K562 (cell line): ENCODE results near the gene TMEM81. TPM values are rescaled to one million over a fixed set of nuclear protein-coding genes. Genes with fewer than 3 reads are reported as not detected.

Experiments
- ATAC-seq: fragments of 200-7000 bp; cut with Tn5 transposase; 3 replicates; pipeline ENCODE4 v1.9.1; 2020; ENCODE audit warnings: moderate library complexity
- BruUV-seq: library from RNA; stranded (reverse); fragments of 400-500 nt; replicated peaks from 2 replicates; lab custom pipeline; 2021; lab: Mats Ljungman, UMichigan
- CTCF ChIA-PET: fragments of 300-600 bp; formaldehyde crosslinking; extraction: SDS; loops from one replicate; lab custom pipeline; 2021; ENCODE audit warnings: low intra/inter-chr PET ratio; lab: Yijun Ruan, JAX
- POLR2A ChIA-PET: fragments of 300-600, 350-650 bp; sonication (Branson Sonifier 250); formaldehyde crosslinking; extraction: SDS; loops from one replicate; lab custom pipeline; 2021; ENCODE audit warnings: antibody characterized with exemption, inconsistent platforms; lab: Yijun Ruan, JAX
- DNase-seq, 4 experiments: peaks; one replicate each; pipeline versions ENCODE4 v3.0.0 to v3.0.0-alpha.2; 2011 to 2018; ENCODE audit warnings: low spot score in 3 of 4, mixed read lengths in 3 of 4; ENCODE audit errors: extremely low read depth in 1 of 4
- FAIRE-seq: peaks from 2 replicates; lab custom pipeline; 2011; peaks lifted over from hg19 to GRCh38; lab: Jason Lieb, UNC
- H2AFZ ChIP-seq: 2 replicates; pipeline ENCODE4 v1.6.0; 2011; ENCODE audit warnings: low read depth, low read length, control low read depth, inconsistent platforms
- H3K27ac ChIP-seq: fragments of 200-600 bp; 3 replicates; pipeline ENCODE4 v1.8.0; 2011; ENCODE audit warnings: low read depth, mild to moderate bottlenecking, control low read depth, inconsistent platforms, low read length, moderate library complexity, mixed read lengths; ENCODE audit errors: extremely low read depth
- H3K27me3 ChIP-seq, 2 experiments: fragments of 300-600 bp in 1 of 2; 2 replicates in 1 of 2; 3 replicates in 1 of 2; pipeline versions ENCODE4 v1.6.0 to v1.8.0; 2011; ENCODE audit warnings: inconsistent platforms in 2 of 2, low read length in 2 of 2, mild to moderate bottlenecking in 1 of 2, mixed read lengths in 1 of 2, moderate library complexity in 1 of 2; ENCODE audit not compliant: control insufficient read depth in 2 of 2, insufficient read depth in 2 of 2
- H3K36me3 ChIP-seq: fragments of 300-600 bp; 3 replicates; pipeline ENCODE4 v1.8.0; 2011; ENCODE audit warnings: mild to moderate bottlenecking, low read length, inconsistent platforms; ENCODE audit not compliant: control insufficient read depth, insufficient read depth
- H3K4me1 ChIP-seq, 2 experiments: fragments of 200-600 bp in 1 of 2; replicated peaks in 1 of 2; 2 replicates in 1 of 2; 3 replicates in 1 of 2; pipeline versions ENCODE4 v1.5.1 to v1.8.0; 2011; ENCODE audit warnings: inconsistent platforms in 2 of 2, low read length in 2 of 2, mild to moderate bottlenecking in 1 of 2, mixed read lengths in 1 of 2, moderate library complexity in 1 of 2; ENCODE audit not compliant: control insufficient read depth in 2 of 2, insufficient read depth in 2 of 2
- H3K4me2 ChIP-seq: 2 replicates; pipeline ENCODE4 v1.6.1; 2011; ENCODE audit warnings: low read length, control low read depth, inconsistent platforms, mixed read lengths; ENCODE audit not compliant: insufficient read depth
- H3K4me3 ChIP-seq: fragments of 200-600 bp; sonication (generic), shearing (Covaris generic); 2 replicates; pipeline ENCODE4 v1.5.1; 2016; ENCODE audit warnings: control low read depth, inconsistent platforms
- H3K79me2 ChIP-seq: fragments of 200-600 bp; 3 replicates; pipeline ENCODE4 v1.8.0; 2011; ENCODE audit warnings: low read length, inconsistent platforms; ENCODE audit not compliant: control insufficient read depth, insufficient read depth
- H3K9ac ChIP-seq, 2 experiments: 2 replicates each; pipeline versions ENCODE4 v1.6.0 to v1.6.1; 2011; ENCODE audit warnings: low read depth in 2 of 2, low read length in 2 of 2, control low read depth in 1 of 2, inconsistent platforms in 1 of 2, mild to moderate bottlenecking in 1 of 2, mixed read lengths in 1 of 2; ENCODE audit not compliant: insufficient read depth in 1 of 2
- H3K9me1 ChIP-seq: one replicate; pipeline ENCODE4 v1.6.0; 2011; ENCODE audit warnings: inconsistent platforms, mild to moderate bottlenecking, low read length, moderate library complexity; ENCODE audit not compliant: control insufficient read depth, insufficient read depth
- H3K9me3 ChIP-seq: replicated peaks from 2 replicates; pipeline ENCODE4 v1.5.1; 2011; ENCODE audit warnings: low read depth, low read length, inconsistent platforms; ENCODE audit not compliant: control insufficient read depth, insufficient read depth
- H4K20me1 ChIP-seq: replicated peaks from 2 replicates; pipeline ENCODE4 v1.6.1; 2011; ENCODE audit warnings: low read length, inconsistent platforms, mixed read lengths; ENCODE audit not compliant: control insufficient read depth, insufficient read depth
- MYC ChIP-seq, 2 experiments: fragments of 250-450 bp in 1 of 2; sonication (Bioruptor Pico) in 1 of 2; IDR thresholded peaks; 2 replicates each; pipeline versions ENCODE4 v1.5.1 to v1.6.1; 2012 to 2021; ENCODE audit warnings: low read depth in 2 of 2, borderline replicate concordance in 1 of 2, improper control_type of control experiment in 1 of 2, low read length in 1 of 2, mild to moderate bottlenecking in 1 of 2, moderate library complexity in 1 of 2
- WGBS: fragments of 100-300 bp; shearing (Covaris generic); methylation state at CpG from one replicate; pipeline ENCODE4 v1.1.6; 2016; ENCODE audit warnings: low coverage, mixed read lengths; ENCODE audit not compliant: insufficient coverage; ENCODE audit errors: missing lambda C conversion rate; 5-methylcytosine and 5-hydroxymethylcytosine counted together
- in situ Hi-C: fragments of 300-500 bp; cut with MboI; formaldehyde crosslinking; loops from 4 replicates; pipeline ENCODE4 v1.15.0; 2018; ENCODE audit warnings: inconsistent platforms, mixed read lengths
- intact Hi-C: fragments of 100-400 bp; cut with micrococcal nuclease; formaldehyde crosslinking; loops from 2 replicates; pipeline ENCODE4 v1.14.2; 2022
- polyA plus RNA-seq, 8 experiments: library from polyadenylated mRNA; depleted of rRNA in 4 of 8; stranded (reverse) in 5 of 8; unstranded in 3 of 8; fragments of >200 nt; fragmentation: Nextera tagmentation in 2 of 8; fragmentation: Illumina TruSeq in 1 of 8; extraction: Ambion mirVana in 2 of 8; extraction: Trizol in 1 of 8; gene quantifications; 2 replicates each; pipeline versions ENCODE4 v1.2.1 to v1.2.3, GENCODE V29; 2011 to 2014; ENCODE audit warnings: inconsistent platforms in 1 of 8, missing spikeins in 1 of 8
- total RNA-seq, 7 experiments: library from RNA; depleted of rRNA in 6 of 7; stranded (reverse); fragments of >200 nt in 6 of 7; fragmentation: Illumina TruSeq in 2 of 7; extraction: Trizol in 2 of 7; gene quantifications; 2 replicates each; pipeline versions ENCODE4 v1.2.1 to v1.2.3, GENCODE V29; 2011 to 2021; ENCODE audit warnings: low replicate concordance in 1 of 7
- TF ChIP-seq, protein P1 (sequence below), 2 experiments: fragments of 450-650 bp; formaldehyde crosslinking in 1 of 2; IDR thresholded peaks; 2 replicates each; pipeline versions ENCODE4 v1.4.0 to v1.6.1; 2014 to 2020; ENCODE audit warnings: mild to moderate bottlenecking in 2 of 2, borderline replicate concordance in 1 of 2, low read depth in 1 of 2

The TMEM81 gene
- total and polyA plus RNA-seq, 9 of the 15 experiments (the other 6 are each of a cell fraction or from before 2014, with no cell fraction given): 3.2 to 6.1 (median 4.4) TPM

DNA sequence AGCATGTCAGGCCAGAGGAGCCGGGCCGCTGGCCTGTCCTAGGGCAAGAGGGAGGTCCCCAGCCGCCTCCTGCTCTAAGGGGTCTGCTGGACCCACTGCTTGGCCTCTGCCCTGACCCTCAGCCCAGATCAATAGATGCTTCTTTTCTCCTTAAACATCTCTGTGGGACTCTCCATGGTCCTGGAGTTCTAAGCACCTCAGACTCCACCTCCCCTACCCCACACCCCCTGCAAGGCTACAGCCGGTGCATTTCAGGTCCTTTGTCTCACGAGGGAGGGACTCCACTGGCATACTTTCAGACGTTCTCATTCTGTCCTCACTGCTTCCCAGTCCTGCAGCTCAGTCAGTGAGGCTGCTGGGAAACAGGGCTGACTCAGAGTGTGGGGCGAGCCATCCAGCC lies 30.2 kb downstream of the TMEM81 start:
- Histone ChIP-seq H3K4me3 (no peak overlapping the region), H3K27ac (no peak overlapping the region), H2AFZ (no peak overlapping the region), H3K27me3 (peaks cover 62 to 95% of the 10 kb centered on the region in 2 experiments), H3K9me1 (no peaks in the 10 kb centered on the region), H3K36me3 (no peaks in the 10 kb centered on the region), H3K4me2 (no peak overlapping the region), H3K9me3 (no peaks in the 10 kb centered on the region), H4K20me1 (peaks cover 22% of the 10 kb centered on the region), H3K79me2 (no peaks in the 10 kb centered on the region), H3K9ac (no peak overlapping the region), H3K4me1 (no peaks in the 10 kb centered on the region)
- TF ChIP-seq, protein P1, sequence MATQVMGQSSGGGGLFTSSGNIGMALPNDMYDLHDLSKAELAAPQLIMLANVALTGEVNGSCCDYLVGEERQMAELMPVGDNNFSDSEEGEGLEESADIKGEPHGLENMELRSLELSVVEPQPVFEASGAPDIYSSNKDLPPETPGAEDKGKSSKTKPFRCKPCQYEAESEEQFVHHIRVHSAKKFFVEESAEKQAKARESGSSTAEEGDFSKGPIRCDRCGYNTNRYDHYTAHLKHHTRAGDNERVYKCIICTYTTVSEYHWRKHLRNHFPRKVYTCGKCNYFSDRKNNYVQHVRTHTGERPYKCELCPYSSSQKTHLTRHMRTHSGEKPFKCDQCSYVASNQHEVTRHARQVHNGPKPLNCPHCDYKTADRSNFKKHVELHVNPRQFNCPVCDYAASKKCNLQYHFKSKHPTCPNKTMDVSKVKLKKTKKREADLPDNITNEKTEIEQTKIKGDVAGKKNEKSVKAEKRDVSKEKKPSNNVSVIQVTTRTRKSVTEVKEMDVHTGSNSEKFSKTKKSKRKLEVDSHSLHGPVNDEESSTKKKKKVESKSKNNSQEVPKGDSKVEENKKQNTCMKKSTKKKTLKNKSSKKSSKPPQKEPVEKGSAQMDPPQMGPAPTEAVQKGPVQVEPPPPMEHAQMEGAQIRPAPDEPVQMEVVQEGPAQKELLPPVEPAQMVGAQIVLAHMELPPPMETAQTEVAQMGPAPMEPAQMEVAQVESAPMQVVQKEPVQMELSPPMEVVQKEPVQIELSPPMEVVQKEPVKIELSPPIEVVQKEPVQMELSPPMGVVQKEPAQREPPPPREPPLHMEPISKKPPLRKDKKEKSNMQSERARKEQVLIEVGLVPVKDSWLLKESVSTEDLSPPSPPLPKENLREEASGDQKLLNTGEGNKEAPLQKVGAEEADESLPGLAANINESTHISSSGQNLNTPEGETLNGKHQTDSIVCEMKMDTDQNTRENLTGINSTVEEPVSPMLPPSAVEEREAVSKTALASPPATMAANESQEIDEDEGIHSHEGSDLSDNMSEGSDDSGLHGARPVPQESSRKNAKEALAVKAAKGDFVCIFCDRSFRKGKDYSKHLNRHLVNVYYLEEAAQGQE (IDR thresholded peaks at IDR 0.05; ENCODE audit: borderline replicate concordance): peak; percentile 71
- TF ChIP-seq, protein P1 (CRISPR knock-in tag; IDR thresholded peaks at IDR 0.05; ENCODE audit: low read depth): 0 out of 2 replicates have a peak, but pooled peaks have one; percentile 21
- TF ChIP-seq MYC (IDR thresholded peaks at IDR 0.05; ENCODE audit: low read depth, low read length) (no peak), MYC (CRISPR knock-in tag; IDR thresholded peaks at IDR 0.05; ENCODE audit: borderline replicate concordance, low read depth) (no peak)
- CTCF ChIA-PET: no interaction called here
- no TSS peak for BruUV-seq
- POLR2A ChIA-PET: interaction anchor here (0.6 to 1.0 kb wide), 4 partner anchors 22 to 757 kb away, joined by 3 to 5 read pairs (median 3); partner anchors contain the start of gene RBBP5
- ATAC-seq: no peak
- no peak for DNase-seq
- FAIRE-seq: no peak
- WGBS: 0% methylated on average over 7 of the region's 7 CpGs
- in situ Hi-C loops (no loop called here), intact Hi-C loops (no loop called here)
